H1 (cell line): ENCODE data around the gene ULK3.

Source experiments
- EZH2 ChIP-seq: fragments of 200-600 bp; sonication (generic); IDR thresholded peaks from 2 replicates; pipeline ENCODE4 v1.7.1; 2012; ENCODE audit warnings: low read depth, mild to moderate bottlenecking, moderate library complexity, low read length, inconsistent platforms; ENCODE audit not compliant: severe bottlenecking
- POLR2A ChIP-seq, 2 experiments: IDR thresholded peaks; 1 replicate in 1 of 2; 2 replicates in 1 of 2; pipeline ENCODE4 v1.6.1; 2011; ENCODE audit warnings: low read depth in 2 of 2, low read length in 2 of 2, mild to moderate bottlenecking in 2 of 2; ENCODE audit errors: control extremely low read depth in 1 of 2
- USF2 ChIP-seq: IDR thresholded peaks from 2 replicates; pipeline ENCODE4 v1.6.1; 2011; ENCODE audit warnings: low read length, improper control_type of control experiment
- YY1 ChIP-seq: IDR thresholded peaks from 2 replicates; pipeline ENCODE4 v1.6.1; 2011; ENCODE audit warnings: low read depth, mild to moderate bottlenecking, low read length

- TF ChIP-seq EZH2 = no peak
- no peak for TF ChIP-seq YY1
- TF ChIP-seq POLR2A (IDR thresholded peaks at IDR 0.05; ENCODE audit: control extremely low read depth in 1 of 2, low read depth in 2 of 2, low read length in 2 of 2) = no peak
- TF ChIP-seq USF2 = no peak
Measured at GRCh38 chr15:74847432-74847831, 4.5 kb upstream of the ULK3 start.
